MCF 10A (cell line): ENCODE results near the gene IL1RAPL2. TPM values are rescaled to one million over a fixed set of nuclear protein-coding genes. Genes with fewer than 3 reads are reported as not detected.

Experiments
- BruUV-seq: library from RNA; stranded (reverse); fragments of 400-500 nt; replicated peaks from 2 replicates; lab custom pipeline; 2021; lab: Mats Ljungman, UMichigan
- CTCF ChIA-PET: fragments of 300-600 bp; sonication (Branson Sonifier 250); formaldehyde crosslinking; extraction: SDS; loops from one replicate; lab custom pipeline; 2021; ENCODE audit warnings: antibody characterized with exemption, inconsistent platforms; lab: Yijun Ruan, JAX
- POLR2A ChIA-PET: fragments of 300-600, 350-650 bp; sonication (Branson Sonifier 250); formaldehyde crosslinking; extraction: SDS; loops from one replicate; lab custom pipeline; 2020; ENCODE audit warnings: antibody characterized with exemption, inconsistent platforms; lab: Yijun Ruan, JAX
- DNase-seq: peaks from one replicate; pipeline ENCODE4 v3.0.0-alpha.2; 2018; ENCODE audit not compliant: unreplicated experiment
- H3K27ac Mint-ChIP-seq: one replicate; pipeline ENCODE4 v1.8.0; 2022; ENCODE audit warnings: mild to moderate bottlenecking, low read depth, mixed read lengths; ENCODE audit not compliant: unreplicated experiment
- H3K27me3 Mint-ChIP-seq: one replicate; pipeline ENCODE4 v1.8.0; 2022; ENCODE audit warnings: mixed read lengths; ENCODE audit not compliant: insufficient read depth, unreplicated experiment
- H3K36me3 Mint-ChIP-seq: one replicate; pipeline ENCODE4 v1.8.0; 2022; ENCODE audit warnings: mild to moderate bottlenecking, moderate library complexity, mixed read lengths; ENCODE audit not compliant: insufficient read depth, unreplicated experiment
- H3K4me1 Mint-ChIP-seq: one replicate; pipeline ENCODE4 v1.8.0; 2022; ENCODE audit warnings: mixed read lengths; ENCODE audit not compliant: insufficient read depth, unreplicated experiment
- H3K4me3 Mint-ChIP-seq: one replicate; pipeline ENCODE4 v1.8.0; 2022; ENCODE audit warnings: mild to moderate bottlenecking, moderate library complexity, mixed read lengths; ENCODE audit not compliant: unreplicated experiment
- H3K9me3 Mint-ChIP-seq: one replicate; pipeline ENCODE4 v1.8.0; 2022; ENCODE audit warnings: mixed read lengths; ENCODE audit not compliant: unreplicated experiment
- intact Hi-C: fragments of 100-400 bp; cut with micrococcal nuclease; formaldehyde crosslinking; loops from 2 replicates; pipeline ENCODE4 v1.14.1; 2022
- total RNA-seq: library from RNA; stranded (reverse); gene quantifications from 2 replicates; pipeline ENCODE4 v1.2.3, GENCODE V29; 2022
- TF ChIP-seq, protein P1 (sequence below): fragments of 200-600 bp; IDR thresholded peaks from one replicate; pipeline ENCODE4 v1.8.0; 2022; ENCODE audit warnings: antibody characterized with exemption, mild to moderate bottlenecking; ENCODE audit not compliant: unreplicated experiment

Gene IL1RAPL2
- total RNA-seq, 1 experiment from 2014 or later, result 4.4 TPM

DNA sequence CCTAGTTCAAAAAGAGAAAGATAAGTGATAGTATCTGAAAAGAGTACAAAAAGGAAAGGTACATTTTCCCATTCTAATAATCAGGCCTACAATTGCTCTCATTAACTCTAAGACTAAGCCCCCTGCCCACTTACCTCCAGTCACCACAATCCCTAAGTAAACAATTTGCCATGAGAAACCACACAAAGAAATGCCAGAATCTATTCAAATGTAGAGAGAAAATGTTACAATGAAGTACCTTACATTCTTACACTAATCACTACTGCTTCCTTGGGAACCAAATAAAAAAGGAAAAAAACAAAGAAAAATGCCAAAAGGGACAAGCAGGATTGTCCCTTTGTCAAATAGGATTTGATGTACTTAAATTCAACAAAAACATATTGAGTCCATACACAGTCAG, 1068.2 kb downstream of the IL1RAPL2 start:
- TF ChIP-seq, protein P1, sequence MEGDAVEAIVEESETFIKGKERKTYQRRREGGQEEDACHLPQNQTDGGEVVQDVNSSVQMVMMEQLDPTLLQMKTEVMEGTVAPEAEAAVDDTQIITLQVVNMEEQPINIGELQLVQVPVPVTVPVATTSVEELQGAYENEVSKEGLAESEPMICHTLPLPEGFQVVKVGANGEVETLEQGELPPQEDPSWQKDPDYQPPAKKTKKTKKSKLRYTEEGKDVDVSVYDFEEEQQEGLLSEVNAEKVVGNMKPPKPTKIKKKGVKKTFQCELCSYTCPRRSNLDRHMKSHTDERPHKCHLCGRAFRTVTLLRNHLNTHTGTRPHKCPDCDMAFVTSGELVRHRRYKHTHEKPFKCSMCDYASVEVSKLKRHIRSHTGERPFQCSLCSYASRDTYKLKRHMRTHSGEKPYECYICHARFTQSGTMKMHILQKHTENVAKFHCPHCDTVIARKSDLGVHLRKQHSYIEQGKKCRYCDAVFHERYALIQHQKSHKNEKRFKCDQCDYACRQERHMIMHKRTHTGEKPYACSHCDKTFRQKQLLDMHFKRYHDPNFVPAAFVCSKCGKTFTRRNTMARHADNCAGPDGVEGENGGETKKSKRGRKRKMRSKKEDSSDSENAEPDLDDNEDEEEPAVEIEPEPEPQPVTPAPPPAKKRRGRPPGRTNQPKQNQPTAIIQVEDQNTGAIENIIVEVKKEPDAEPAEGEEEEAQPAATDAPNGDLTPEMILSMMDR, result no peak
- intact Hi-C loops, result no loop called here
- peaks cover 56% of the 10 kb centered on the region for H3K27me3 Mint-ChIP-seq
- no TSS peak for BruUV-seq
- H3K9me3 Mint-ChIP-seq, result no peaks in the 10 kb centered on the region
- H3K4me3 Mint-ChIP-seq, result no peak overlapping the region
- peaks cover 10% of the 10 kb centered on the region for H3K4me1 Mint-ChIP-seq
- CTCF ChIA-PET, result no interaction called here
- DNase-seq, result no peak
- no peak overlapping the region for H3K27ac Mint-ChIP-seq
- POLR2A ChIA-PET, result no interaction called here
- no peaks in the 10 kb centered on the region for H3K36me3 Mint-ChIP-seq

DNA sequence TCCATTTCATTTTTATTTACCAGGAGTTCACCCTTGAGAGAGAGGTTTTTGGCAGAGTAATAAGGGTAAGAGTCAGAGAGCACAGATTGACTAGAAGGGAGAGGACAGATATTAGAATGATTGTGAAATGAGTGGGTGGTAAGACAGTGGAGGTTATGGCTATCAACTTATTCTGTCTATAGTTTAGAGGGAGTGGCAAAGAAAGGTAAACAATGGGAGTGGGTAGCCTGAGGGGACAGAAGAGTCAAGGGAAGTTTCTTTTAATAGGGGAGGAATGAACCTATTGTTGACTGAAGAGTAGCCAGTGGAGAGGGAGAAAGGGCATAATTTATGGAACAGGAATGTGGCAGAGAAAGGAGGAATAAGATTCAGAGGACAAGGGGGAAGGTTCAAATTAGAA, 1069.8 kb downstream of the IL1RAPL2 start:
- H3K4me3 Mint-ChIP-seq, result no peak overlapping the region
- no peaks in the 10 kb centered on the region for H3K9me3 Mint-ChIP-seq
- peak; percentile 43 for DNase-seq
- BruUV-seq, result no TSS peak
- no peak overlapping the region for H3K27ac Mint-ChIP-seq
- H3K4me1 Mint-ChIP-seq, result peaks cover 10% of the 10 kb centered on the region
- CTCF ChIA-PET, result no interaction called here
- H3K36me3 Mint-ChIP-seq, result no peaks in the 10 kb centered on the region
- POLR2A ChIA-PET, result interaction anchor here (0.7 kb wide), 1 partner anchor 10 kb away, joined by 3 read pairs; no protein-coding TSS in a partner anchor
- TF ChIP-seq, protein P1, result no peak
- intact Hi-C loops, result no loop called here
- H3K27me3 Mint-ChIP-seq, result peaks cover 69% of the 10 kb centered on the region

DNA sequence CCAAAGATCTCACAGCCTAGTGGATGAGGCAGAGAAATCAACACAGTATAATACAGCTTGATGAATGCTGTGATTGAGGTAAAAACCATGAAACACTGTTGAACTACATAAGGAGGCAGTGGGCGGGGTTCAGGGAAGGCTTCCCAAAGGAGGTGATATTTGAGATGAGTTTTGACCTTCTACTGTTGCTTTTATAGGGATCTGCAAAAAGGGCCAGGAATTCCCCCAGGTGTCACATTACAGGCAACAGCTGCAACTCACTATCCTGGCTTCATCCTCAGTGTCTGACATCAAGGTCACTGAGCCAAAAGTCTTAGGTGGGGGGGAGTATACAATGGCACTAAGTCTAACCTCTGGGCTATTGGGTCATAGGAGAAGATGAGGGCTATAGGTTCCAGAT, 1070.7 kb downstream of the IL1RAPL2 start:
- ChIA-PET POLR2A (no interaction called here), CTCF (no interaction called here)
- TF ChIP-seq, protein P1, result no peak
- DNase-seq, result peak; percentile 45
- Mint-ChIP-seq H3K27ac (no peak overlapping the region), H3K9me3 (no peaks in the 10 kb centered on the region), H3K36me3 (no peaks in the 10 kb centered on the region), H3K4me3 (no peak overlapping the region), H3K4me1 (peaks cover 10% of the 10 kb centered on the region), H3K27me3 (peaks cover 73% of the 10 kb centered on the region)
- BruUV-seq, result no TSS peak
- intact Hi-C loops, result no loop called here

DNA sequence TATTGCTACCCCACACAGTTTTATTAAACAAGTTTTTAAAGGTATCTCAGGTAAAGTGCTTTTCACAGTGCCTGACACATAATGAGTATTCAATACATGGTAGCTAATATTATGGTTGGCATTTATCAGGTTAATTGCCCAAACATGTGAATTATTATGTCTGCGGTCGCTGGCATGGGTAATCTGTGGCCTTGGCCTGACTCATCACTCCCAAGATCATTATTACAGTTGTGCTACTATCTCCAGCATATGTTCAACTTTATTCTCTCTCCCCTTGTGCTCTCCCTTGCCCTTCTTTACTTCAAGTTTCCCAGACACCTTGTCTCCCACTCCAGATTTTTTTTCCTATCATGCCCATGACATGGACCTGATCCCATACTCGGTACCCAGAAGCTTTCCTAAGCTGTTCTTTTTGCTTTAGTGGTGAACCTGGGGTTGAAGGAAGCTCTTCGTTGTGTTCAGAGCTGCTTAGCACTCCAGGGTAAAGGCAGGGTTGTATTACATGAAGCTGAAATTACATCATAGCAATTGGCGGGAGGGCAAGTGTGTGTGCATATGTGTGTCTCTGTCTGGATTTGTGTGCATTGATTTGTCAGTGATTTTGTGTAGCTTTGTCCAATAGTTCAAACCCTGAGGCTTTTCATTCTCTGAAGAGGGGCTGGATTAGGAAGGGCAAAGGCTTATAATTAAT, 1079.8 kb downstream of the IL1RAPL2 start:
- peaks cover 80% of the 10 kb centered on the region for H3K27me3 Mint-ChIP-seq
- POLR2A ChIA-PET, result interaction anchor here (0.6 to 1.2 kb wide), 3 partner anchors 10 to 192 kb away, joined by 3 read pairs; no protein-coding TSS in a partner anchor
- no TSS peak for BruUV-seq
- DNase-seq, result peak; percentile 56
- CTCF ChIA-PET, result interaction anchor here (0.6 to 1.1 kb wide), 2 partner anchors 92 to 270 kb away, joined by 3 read pairs; no protein-coding TSS in a partner anchor
- H3K4me1 Mint-ChIP-seq, result peaks cover 5% of the 10 kb centered on the region
- TF ChIP-seq, protein P1, result no peak
- H3K4me3 Mint-ChIP-seq, result peak overlapping the region; percentile 17
- H3K9me3 Mint-ChIP-seq, result no peaks in the 10 kb centered on the region
- H3K27ac Mint-ChIP-seq, result no peak overlapping the region
- H3K36me3 Mint-ChIP-seq, result peaks cover 6% of the 10 kb centered on the region
- intact Hi-C loops, result no loop called here
